ENCODE data around the gene UNC13D.

UNC13D gene

GRCh38 chr17:75795820-75796607 lies 48.2 kb downstream of the UNC13D start:
- in situ Hi-C loops (cut with HindIII; ENCODE audit: low sequenced_read_pairs) = no loop called here
- no peak for DNase-seq (ENCODE audit: low read depth, low spot score)
- H3K4me3 ChIP-seq (ENCODE audit: low read depth, low read length) = no peak overlapping the region
- TF ChIP-seq, protein P1, sequence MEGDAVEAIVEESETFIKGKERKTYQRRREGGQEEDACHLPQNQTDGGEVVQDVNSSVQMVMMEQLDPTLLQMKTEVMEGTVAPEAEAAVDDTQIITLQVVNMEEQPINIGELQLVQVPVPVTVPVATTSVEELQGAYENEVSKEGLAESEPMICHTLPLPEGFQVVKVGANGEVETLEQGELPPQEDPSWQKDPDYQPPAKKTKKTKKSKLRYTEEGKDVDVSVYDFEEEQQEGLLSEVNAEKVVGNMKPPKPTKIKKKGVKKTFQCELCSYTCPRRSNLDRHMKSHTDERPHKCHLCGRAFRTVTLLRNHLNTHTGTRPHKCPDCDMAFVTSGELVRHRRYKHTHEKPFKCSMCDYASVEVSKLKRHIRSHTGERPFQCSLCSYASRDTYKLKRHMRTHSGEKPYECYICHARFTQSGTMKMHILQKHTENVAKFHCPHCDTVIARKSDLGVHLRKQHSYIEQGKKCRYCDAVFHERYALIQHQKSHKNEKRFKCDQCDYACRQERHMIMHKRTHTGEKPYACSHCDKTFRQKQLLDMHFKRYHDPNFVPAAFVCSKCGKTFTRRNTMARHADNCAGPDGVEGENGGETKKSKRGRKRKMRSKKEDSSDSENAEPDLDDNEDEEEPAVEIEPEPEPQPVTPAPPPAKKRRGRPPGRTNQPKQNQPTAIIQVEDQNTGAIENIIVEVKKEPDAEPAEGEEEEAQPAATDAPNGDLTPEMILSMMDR (IDR thresholded peaks at IDR 0.05; ENCODE audit: low read depth, low read length) = no peak

DNA sequence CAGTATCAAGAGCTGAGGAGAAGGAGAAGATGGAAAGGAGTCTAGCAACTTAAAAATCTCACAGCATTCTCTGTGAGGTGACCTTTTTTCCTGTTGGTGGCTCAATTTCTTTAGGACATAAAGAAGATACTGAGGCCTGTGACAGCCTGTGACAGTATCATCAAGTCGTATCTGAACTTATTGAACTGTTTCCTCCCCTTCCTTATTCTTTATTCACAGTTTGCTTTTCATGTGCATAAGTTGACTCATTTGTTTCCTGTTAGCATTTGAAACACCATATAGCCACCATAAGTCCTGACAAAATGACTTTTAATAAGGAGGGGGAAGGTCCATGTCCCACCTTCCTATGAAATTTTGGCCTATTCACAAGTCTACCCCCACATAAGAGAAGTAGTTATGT lies 50.7 kb downstream of the UNC13D start:
- no peak for DNase-seq (ENCODE audit: low read depth, low spot score)
- in situ Hi-C loops (cut with HindIII; ENCODE audit: low sequenced_read_pairs) = no loop called here
- TF ChIP-seq, protein P1 (IDR thresholded peaks at IDR 0.05; ENCODE audit: low read depth, low read length) = no peak
- H3K4me3 ChIP-seq (ENCODE audit: low read depth, low read length) = no peak overlapping the region

DNA sequence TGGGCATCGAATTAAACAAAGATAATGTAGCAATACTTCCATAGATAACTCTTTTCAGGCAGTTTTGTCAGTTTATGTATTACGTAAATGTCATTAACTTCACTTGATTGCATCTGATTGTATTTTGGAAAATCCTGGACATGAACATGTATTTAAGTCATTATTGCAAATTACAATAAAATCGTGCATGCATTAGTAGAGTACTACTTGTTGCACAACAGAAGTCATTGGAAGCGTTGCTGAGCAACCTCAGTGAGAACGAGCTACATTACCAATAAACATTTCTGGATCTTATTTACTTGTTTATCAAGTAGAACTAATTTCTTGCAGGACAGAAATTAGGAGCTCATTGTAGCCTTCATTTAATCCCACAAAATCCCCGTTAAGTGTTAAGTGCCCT lies 53.0 kb downstream of the UNC13D start:
- no peak for DNase-seq (ENCODE audit: low read depth, low spot score)
- in situ Hi-C loops (cut with HindIII; ENCODE audit: low sequenced_read_pairs) = no loop called here
- TF ChIP-seq, protein P1 (IDR thresholded peaks at IDR 0.05; ENCODE audit: low read depth, low read length) = no peak
- no peak overlapping the region for H3K4me3 ChIP-seq (ENCODE audit: low read depth, low read length)

DNA sequence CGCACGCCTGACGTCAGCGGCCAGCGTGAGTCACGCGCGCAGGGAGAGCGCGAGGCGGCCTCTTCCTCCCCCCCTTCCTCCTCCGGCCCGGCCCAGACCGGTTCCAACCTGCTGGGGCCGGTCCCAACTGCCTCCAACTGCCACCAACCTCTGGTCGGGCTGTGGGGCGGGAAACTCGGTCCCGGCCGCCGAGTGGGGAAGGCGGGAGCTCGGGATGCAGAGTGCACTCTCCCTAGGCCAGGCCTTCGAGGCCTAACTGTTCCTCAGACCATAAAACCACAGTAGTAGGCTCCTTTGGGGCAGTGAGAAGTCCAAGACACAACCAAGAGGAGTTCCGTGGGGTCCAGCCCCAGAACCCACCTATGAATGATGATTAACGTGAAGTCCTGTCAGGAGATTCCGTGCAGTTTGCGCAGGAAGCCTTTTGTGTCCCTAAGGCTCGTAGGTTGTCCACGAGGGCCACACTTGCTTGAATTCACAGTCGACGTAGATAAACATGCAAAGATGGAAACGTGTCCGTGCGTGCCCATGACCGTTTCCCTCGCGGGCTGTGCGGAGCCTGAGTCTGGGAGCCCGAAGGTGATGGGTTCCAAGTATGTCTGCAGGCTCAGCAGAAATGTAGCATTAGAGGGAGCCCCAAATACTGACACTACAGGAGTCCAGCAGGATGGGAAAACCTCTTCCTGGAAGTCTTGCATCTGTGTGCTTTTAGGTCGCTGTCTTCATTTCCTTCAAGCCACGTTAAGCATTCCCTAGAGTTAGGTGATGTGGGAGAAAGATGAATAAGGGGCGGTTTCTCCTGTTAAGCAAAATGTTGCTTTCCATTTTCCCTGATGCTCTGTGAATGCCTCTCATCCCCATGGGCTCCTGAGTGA lies 59.0 kb downstream of the UNC13D start:
- DNase-seq (ENCODE audit: low read depth, low spot score) = peak; percentile 95
- in situ Hi-C loops (cut with HindIII; ENCODE audit: low sequenced_read_pairs) = no loop called here
- peak overlapping the region; percentile 71 for H3K4me3 ChIP-seq (ENCODE audit: low read depth, low read length)
- TF ChIP-seq, protein P1 (IDR thresholded peaks at IDR 0.05; ENCODE audit: low read depth, low read length) = no peak

- in situ Hi-C loops (cut with HindIII; ENCODE audit: low sequenced_read_pairs) = no loop called here
- H3K4me3 ChIP-seq (ENCODE audit: low read depth, low read length) = peak within 1 kb of the TSS; percentile 71
- DNase-seq (ENCODE audit: low read depth, low spot score) = peak; percentile 99
- TF ChIP-seq, protein P1 (IDR thresholded peaks at IDR 0.05; ENCODE audit: low read depth, low read length) = no peak
Observed at GRCh38 chr17:75784473-75785015, 59.7 kb downstream of the UNC13D start, which contains the start of gene UNK. UNK (plus strand) TSS chr17:75784806; CDS start chr17:75784881, 75 bp downstream.

- TF ChIP-seq, protein P1 (IDR thresholded peaks at IDR 0.05; ENCODE audit: low read depth, low read length) = peak; percentile 2
- in situ Hi-C loops (cut with HindIII; ENCODE audit: low sequenced_read_pairs) = no loop called here
- no peak for DNase-seq (ENCODE audit: low read depth, low spot score)
- peak overlapping the region; percentile 71 for H3K4me3 ChIP-seq (ENCODE audit: low read depth, low read length)
Observed at GRCh38 chr17:75783803-75784472, 60.3 kb downstream of the UNC13D start.

Measured in astrocyte of the spinal cord (primary cell).